SK-N-MC (cell line): ENCODE results near the gene FLT1.
A peak's percentile ranks its signal among the peaks of the same experiment; 100 is the strongest.

Experiments used
- DNase-seq: peaks from one replicate; pipeline ENCODE4 v3.0.0-alpha.2; 2011; ENCODE audit warnings: low read depth, low spot score
- H3K27ac ChIP-seq: fragments of 200-600 bp; sonication (generic); 2 replicates; pipeline ENCODE4 v1.5.1; 2016; ENCODE audit warnings: mixed run types
- H3K36me3 ChIP-seq: fragments of 200-600 bp; sonication (generic); 2 replicates; pipeline ENCODE4 v1.6.1; 2017; ENCODE audit warnings: antibody characterized with exemption, low read length, mixed read lengths; ENCODE audit not compliant: insufficient read depth
- H3K4me3 ChIP-seq: fragments of 200-600 bp; sonication (generic); 2 replicates; pipeline ENCODE4 v1.5.1; 2016
- H3K9ac ChIP-seq: fragments of 200-600 bp; sonication (generic); 2 replicates; pipeline ENCODE4 v1.8.0; 2017; ENCODE audit warnings: mixed run types, mixed read lengths; ENCODE audit not compliant: insufficient read length
- H3K9me3 ChIP-seq: fragments of 200-600 bp; sonication (generic); 2 replicates; pipeline ENCODE4 v1.6.1; 2017; ENCODE audit warnings: low read depth, mild to moderate bottlenecking, antibody characterized with exemption, low read length, moderate library complexity, mixed read lengths
- EZH2 ChIP-seq: fragments of 200-600 bp; sonication (generic); IDR thresholded peaks from one replicate; pipeline ENCODE4 v1.6.1; 2017; ENCODE audit warnings: antibody characterized with exemption
- FOXP2 ChIP-seq: optimal IDR thresholded peaks from 2 replicates; pipeline ENCODE3; 2011; ENCODE audit warnings: mild to moderate bottlenecking, moderate library complexity; ENCODE audit not compliant: insufficient read depth; ENCODE audit errors: extremely low read length, control extremely low read depth
- POLR2AphosphoS5 ChIP-seq: IDR thresholded peaks from 2 replicates; pipeline ENCODE4 v1.6.1; 2012; ENCODE audit warnings: mild to moderate bottlenecking, low read depth, low read length, borderline replicate concordance

The FLT1 gene

DNA sequence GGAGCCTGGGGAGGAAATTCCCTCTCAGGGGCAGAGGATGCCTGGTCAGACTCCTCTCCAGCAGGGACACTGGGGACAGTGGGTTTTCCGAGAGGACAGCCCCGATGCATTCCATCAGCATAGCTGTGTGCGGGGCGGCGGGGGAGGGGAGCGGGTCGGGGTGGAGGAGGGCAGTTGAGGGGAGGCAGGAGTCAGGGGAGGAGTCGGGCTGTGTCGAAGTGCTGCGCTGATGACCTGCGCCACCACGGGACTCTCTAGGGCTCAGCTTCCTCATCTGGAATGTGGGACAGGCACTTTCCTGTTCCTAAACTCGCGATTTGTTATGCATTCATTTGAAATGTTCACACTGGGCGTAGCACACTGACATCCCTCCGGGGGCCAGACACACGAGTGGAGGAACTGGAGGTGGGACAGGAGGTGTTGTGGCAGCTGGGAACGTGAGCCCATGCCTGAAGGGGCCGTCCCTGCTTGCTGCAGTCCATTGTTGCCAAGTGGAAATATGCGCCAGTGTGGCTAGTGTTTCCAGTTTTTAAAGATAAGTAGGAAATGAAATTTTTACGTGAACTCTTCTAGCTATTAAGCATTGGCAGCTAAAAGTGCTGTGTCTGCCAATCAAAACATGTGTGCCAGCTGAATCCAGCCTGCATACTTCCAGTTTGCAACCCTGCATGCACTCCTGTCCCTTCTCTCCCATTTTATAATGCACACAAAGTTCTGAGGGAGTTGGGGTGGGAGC lies 43.3 kb downstream of the FLT1 start:
- no peaks in the 10 kb centered on the region for H3K9me3 ChIP-seq
- no peak overlapping the region for H3K9ac ChIP-seq
- H3K4me3 ChIP-seq: peak overlapping the region; percentile 15; the same call in 1 of the 2 replicates
- TF ChIP-seq EZH2: no peak
- H3K36me3 ChIP-seq: no peaks in the 10 kb centered on the region
- DNase-seq: no peak
- no peak overlapping the region for H3K27ac ChIP-seq

DNA sequence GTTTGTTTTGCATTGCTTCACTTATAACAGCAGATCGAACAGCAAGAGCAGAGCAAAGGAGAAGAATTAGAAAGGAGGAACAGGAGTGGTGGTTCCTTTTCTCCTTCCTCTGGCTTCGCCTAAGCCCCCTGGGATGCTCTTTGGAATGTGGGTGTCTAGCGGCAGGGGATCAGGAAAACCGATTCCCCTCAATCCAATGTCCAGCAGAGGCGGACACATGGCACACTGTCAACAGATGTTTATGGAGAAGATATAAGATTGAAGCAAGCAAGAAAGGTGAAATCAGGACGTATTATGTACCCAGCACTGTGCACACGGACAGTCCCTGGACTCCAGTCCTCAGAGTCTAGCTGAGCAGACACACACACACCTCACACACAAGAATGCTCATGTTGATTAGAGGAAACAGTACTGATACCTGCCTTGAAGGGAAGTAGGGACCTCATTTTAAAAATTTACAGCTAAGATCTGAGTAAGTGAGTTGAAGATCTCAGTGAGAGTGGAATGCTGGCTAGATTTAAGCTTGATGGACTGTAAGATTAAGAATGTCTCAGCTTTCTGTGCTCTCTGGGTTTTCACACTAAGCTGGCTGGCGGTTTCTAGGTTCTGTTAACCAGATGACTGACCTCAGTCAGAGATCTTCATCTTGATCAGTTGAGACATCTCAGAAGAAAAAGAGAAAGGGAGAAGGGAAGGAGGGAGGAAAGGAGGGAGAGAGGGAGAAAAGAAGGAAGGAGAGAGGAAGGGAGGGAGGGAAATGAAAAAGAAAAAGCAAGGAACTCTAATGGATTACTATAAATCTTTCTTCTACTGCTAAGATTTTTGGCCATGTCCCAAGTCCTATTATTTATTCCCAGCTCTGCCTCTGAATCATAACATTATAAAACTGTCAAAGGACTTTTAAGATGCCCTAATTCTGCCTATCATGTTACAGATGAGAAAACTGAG lies 44.8 kb downstream of the FLT1 start:
- no peak overlapping the region for H3K4me3 ChIP-seq
- no peaks in the 10 kb centered on the region for H3K9me3 ChIP-seq
- DNase-seq: no peak
- no peak overlapping the region for H3K9ac ChIP-seq
- no peak overlapping the region for H3K27ac ChIP-seq
- no peak for TF ChIP-seq EZH2
- TF ChIP-seq FOXP2: no peak
- TF ChIP-seq POLR2AphosphoS5: no peak
- H3K36me3 ChIP-seq: no peaks in the 10 kb centered on the region

DNA sequence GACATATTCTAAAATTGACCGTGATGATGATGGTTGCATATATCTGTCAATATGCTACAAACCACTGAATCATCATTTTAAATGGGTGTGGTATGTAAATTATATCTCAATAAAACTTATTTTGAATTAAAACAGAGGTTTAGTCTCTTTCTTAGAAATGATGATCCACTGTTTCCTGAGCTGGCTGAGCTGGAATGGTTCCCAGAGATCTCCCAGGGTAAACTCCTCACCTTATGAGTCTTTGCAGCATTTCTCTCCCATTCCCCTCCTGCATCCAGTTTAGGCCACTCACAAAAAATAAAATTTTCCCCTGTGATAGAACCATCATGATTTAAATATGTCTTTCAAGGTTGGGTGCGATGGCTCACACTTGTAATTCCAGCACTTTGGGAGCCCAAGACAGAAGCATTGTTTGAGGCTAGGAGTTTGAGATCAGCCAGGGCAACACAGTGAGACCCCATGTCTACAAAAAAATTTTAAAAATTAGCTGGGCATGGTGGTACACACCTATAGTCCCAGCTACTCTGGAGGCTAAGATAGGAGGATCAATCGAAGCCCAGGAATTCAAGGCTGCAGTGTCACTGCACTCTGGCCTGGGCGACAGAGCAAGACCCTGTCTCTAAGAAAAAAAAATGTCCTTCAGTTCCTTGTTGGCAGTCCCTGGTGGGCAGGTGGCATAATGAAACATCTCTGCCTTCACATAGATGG lies 46.1 kb downstream of the FLT1 start:
- TF ChIP-seq EZH2 (no peak), FOXP2 (no peak), POLR2AphosphoS5 (no peak)
- Histone ChIP-seq H3K9ac (no peak overlapping the region), H3K36me3 (no peaks in the 10 kb centered on the region), H3K9me3 (no peaks in the 10 kb centered on the region), H3K4me3 (no peak overlapping the region), H3K27ac (no peak overlapping the region)
- no peak for DNase-seq

DNA sequence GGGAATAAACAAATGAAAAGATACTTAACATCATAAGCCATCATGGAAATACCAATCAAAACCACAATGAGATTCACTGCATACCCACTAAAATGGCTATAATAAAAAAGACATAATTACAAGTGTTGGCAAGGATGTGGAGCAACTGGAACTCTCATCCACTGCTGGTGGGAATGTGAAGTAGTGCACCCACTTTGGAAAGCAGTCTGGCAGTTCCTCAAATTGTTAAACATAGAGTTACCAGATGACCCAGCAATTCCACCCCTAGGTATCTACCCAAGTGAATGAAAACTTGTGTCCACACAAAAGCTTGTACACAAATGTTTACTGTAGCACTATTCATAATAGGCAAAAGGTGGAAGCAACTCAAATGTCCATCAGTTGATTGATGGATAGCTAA lies 46.9 kb downstream of the FLT1 start:
- DNase-seq: no peak
- Histone ChIP-seq H3K36me3 (no peaks in the 10 kb centered on the region), H3K27ac (no peak overlapping the region), H3K4me3 (no peak overlapping the region), H3K9ac (no peak overlapping the region), H3K9me3 (no peaks in the 10 kb centered on the region)
- TF ChIP-seq POLR2AphosphoS5 (no peak), EZH2 (no peak), FOXP2 (no peak)

- no peak overlapping the region for H3K27ac ChIP-seq
- H3K36me3 ChIP-seq: no peaks in the 10 kb centered on the region
- H3K9me3 ChIP-seq: no peaks in the 10 kb centered on the region
- DNase-seq: no peak
- TF ChIP-seq FOXP2 (no peak), EZH2 (no peak), POLR2AphosphoS5 (no peak)
- no peak overlapping the region for H3K9ac ChIP-seq
- H3K4me3 ChIP-seq: no peak overlapping the region
Observed at GRCh38 chr13:28447206-28447605, 47.7 kb downstream of the FLT1 start.

- Histone ChIP-seq H3K4me3 (no peak overlapping the region), H3K36me3 (no peaks in the 10 kb centered on the region), H3K9ac (no peak overlapping the region), H3K9me3 (no peaks in the 10 kb centered on the region), H3K27ac (no peak overlapping the region)
- DNase-seq: no peak
- TF ChIP-seq FOXP2 (no peak), POLR2AphosphoS5 (no peak), EZH2 (no peak)
Observed at GRCh38 chr13:28442839-28443238, 52.1 kb downstream of the FLT1 start.

DNA sequence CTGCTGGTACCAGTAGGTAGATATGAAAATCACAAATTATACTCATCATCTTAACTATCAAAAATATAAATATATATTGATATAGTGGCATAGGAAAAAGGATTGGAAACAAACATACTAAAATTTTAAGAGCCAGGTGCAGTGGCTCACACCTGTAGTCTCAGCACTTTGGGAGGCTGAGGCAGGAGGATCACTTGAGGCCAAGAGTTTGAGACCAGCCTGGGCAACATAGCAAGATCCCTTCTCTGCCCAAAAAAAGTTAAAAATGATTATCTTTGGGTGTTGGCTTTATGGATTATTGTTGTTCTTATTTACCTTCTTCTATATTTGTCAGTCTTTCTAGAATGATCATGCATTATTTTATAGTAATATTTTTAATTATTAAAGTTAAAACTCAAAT lies 53.4 kb downstream of the FLT1 start:
- H3K27ac ChIP-seq: no peak overlapping the region
- H3K4me3 ChIP-seq: no peak overlapping the region
- TF ChIP-seq POLR2AphosphoS5: no peak
- TF ChIP-seq EZH2: no peak
- TF ChIP-seq FOXP2: no peak
- no peaks in the 10 kb centered on the region for H3K9me3 ChIP-seq
- no peak for DNase-seq
- H3K36me3 ChIP-seq: no peaks in the 10 kb centered on the region
- no peak overlapping the region for H3K9ac ChIP-seq
